IgD-negative memory B cell (primary cell): ENCODE measurements around the gene PLCD3. TPM values are rescaled to one million over a fixed set of nuclear protein-coding genes. Genes with fewer than 3 reads are reported as not detected.

Experiments used
- H3K27ac Mint-ChIP-seq, 3 donors: one replicate each; pipeline ENCODE4 v1.8.0; 2020 to 2022; ENCODE audit warnings: mild to moderate bottlenecking in 3 of 3, mixed read lengths in 3 of 3, moderate library complexity in 1 of 3
- H3K27me3 Mint-ChIP-seq: one replicate; pipeline ENCODE4 v1.8.0; 2021; ENCODE audit warnings: mixed read lengths
- H3K36me3 Mint-ChIP-seq: one replicate; pipeline ENCODE4 v1.8.0; 2020; ENCODE audit warnings: mild to moderate bottlenecking, mixed read lengths
- H3K4me1 Mint-ChIP-seq, 3 donors: one replicate each; pipeline ENCODE4 v1.8.0; 2020 to 2022; ENCODE audit warnings: mixed read lengths in 3 of 3, mild to moderate bottlenecking in 1 of 3
- H3K4me3 Mint-ChIP-seq, 4 donors: one replicate each; pipeline ENCODE4 v1.8.0; 2020 to 2022; ENCODE audit warnings: mild to moderate bottlenecking in 4 of 4, mixed read lengths in 4 of 4, moderate library complexity in 3 of 4
- H3K9me3 Mint-ChIP-seq, 3 donors: one replicate each; pipeline ENCODE4 v1.8.0; 2020 to 2021; ENCODE audit warnings: mixed read lengths in 3 of 3, mild to moderate bottlenecking in 1 of 3
- polyA plus RNA-seq: library from polyadenylated mRNA; unstranded; fragments of 300-500 nt; fragmentation: Illumina TruSeq; gene quantifications from one replicate; pipeline ENCODE4 v1.2.3, GENCODE V29; 2021

PLCD3 gene
- polyA plus RNA-seq, 1 donor from 2014 or later: not detected

- Mint-ChIP-seq H3K4me3 (no peak overlapping the region), H3K27me3 (peaks cover 1% of the 10 kb centered on the region), H3K9me3 (no peaks in the 10 kb centered on the region), H3K4me1 (peaks cover 0 to 2% (median 0%) of the 10 kb centered on the region in 3 donors), H3K36me3 (no peaks in the 10 kb centered on the region), H3K27ac (no peak overlapping the region)
Observed at GRCh38 chr17:45120558-45120957, 11.8 kb downstream of the PLCD3 start.

GRCh38 chr17:45119964-45120363 lies 12.4 kb downstream of the PLCD3 start:
- no peaks in the 10 kb centered on the region for H3K9me3 Mint-ChIP-seq
- no peaks in the 10 kb centered on the region for H3K36me3 Mint-ChIP-seq
- H3K4me1 Mint-ChIP-seq: peaks cover 0 to 2% (median 0%) of the 10 kb centered on the region in 3 donors
- H3K27me3 Mint-ChIP-seq: peaks cover 1% of the 10 kb centered on the region
- H3K27ac Mint-ChIP-seq: no peak overlapping the region
- H3K4me3 Mint-ChIP-seq: no peak overlapping the region

GRCh38 chr17:45118691-45119090 lies 13.6 kb downstream of the PLCD3 start:
- Mint-ChIP-seq H3K9me3 (no peaks in the 10 kb centered on the region), H3K27me3 (peaks cover 1% of the 10 kb centered on the region), H3K4me3 (no peak overlapping the region), H3K4me1 (peaks cover 0 to 2% (median 0%) of the 10 kb centered on the region in 3 donors), H3K27ac (peak overlapping the region in 1 of 3 donors; percentile 31), H3K36me3 (no peaks in the 10 kb centered on the region)

GRCh38 chr17:45117848-45118646 lies 14.3 kb downstream of the PLCD3 start:
- H3K9me3 Mint-ChIP-seq: no peaks in the 10 kb centered on the region
- H3K36me3 Mint-ChIP-seq: no peaks in the 10 kb centered on the region
- H3K4me1 Mint-ChIP-seq: no peaks in the 10 kb centered on the region
- no peak overlapping the region for H3K4me3 Mint-ChIP-seq
- H3K27me3 Mint-ChIP-seq: peaks cover 1% of the 10 kb centered on the region
- peak overlapping the region in 1 of 3 donors; percentile 31 for H3K27ac Mint-ChIP-seq

- Mint-ChIP-seq H3K4me3 (no peak overlapping the region), H3K9me3 (no peaks in the 10 kb centered on the region), H3K36me3 (no peaks in the 10 kb centered on the region), H3K27me3 (peaks cover 1% of the 10 kb centered on the region), H3K27ac (no peak overlapping the region), H3K4me1 (no peaks in the 10 kb centered on the region)
Observed at GRCh38 chr17:45117334-45117733, 15.0 kb downstream of the PLCD3 start.

- no peak overlapping the region for H3K4me3 Mint-ChIP-seq
- H3K27me3 Mint-ChIP-seq: peaks cover 1% of the 10 kb centered on the region
- no peaks in the 10 kb centered on the region for H3K36me3 Mint-ChIP-seq
- H3K27ac Mint-ChIP-seq: no peak overlapping the region
- H3K9me3 Mint-ChIP-seq: no peaks in the 10 kb centered on the region
- peaks cover 0 to 4% (median 1%) of the 10 kb centered on the region in 3 donors for H3K4me1 Mint-ChIP-seq
Observed at GRCh38 chr17:45116434-45117016, 15.8 kb downstream of the PLCD3 start.

- no peaks in the 10 kb centered on the region for H3K36me3 Mint-ChIP-seq
- no peak overlapping the region for H3K4me3 Mint-ChIP-seq
- no peak overlapping the region for H3K27ac Mint-ChIP-seq
- peaks cover 0 to 8% (median 2%) of the 10 kb centered on the region in 3 donors for H3K4me1 Mint-ChIP-seq
- no peaks in the 10 kb centered on the region for H3K9me3 Mint-ChIP-seq
- H3K27me3 Mint-ChIP-seq: no peaks in the 10 kb centered on the region
Observed at GRCh38 chr17:45115871-45116270, 16.4 kb downstream of the PLCD3 start.

DNA sequence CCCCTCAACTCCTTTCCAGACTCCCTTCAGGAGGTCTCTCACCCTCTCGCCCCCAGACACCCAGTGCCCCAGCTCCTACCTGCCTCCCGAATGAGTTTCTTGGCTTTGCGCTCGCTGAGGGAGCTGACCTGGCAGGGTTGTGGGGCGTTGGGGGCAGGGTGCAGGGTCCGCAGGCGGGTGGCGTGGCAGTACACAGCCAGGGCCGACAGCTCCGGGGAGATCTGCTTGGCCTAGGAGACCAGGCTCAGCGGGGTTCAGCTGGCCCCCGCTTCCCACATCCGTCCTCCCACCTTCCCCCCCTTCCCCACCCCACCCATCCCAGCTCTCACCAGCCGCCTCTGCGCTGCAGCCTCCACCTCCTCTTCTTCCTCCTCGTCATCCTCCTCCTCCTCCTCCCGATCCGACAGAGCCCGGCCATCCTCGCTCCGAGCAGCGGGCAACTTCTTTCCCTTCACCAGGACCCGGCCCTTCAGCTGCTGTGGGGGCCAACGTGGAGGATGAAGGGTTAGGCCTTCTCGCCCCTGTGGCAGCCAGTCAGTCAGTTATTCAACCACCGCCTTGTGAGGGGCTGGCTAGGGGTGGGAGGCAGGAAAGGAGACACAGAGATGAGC lies 17.2 kb downstream of the PLCD3 start:
- H3K36me3 Mint-ChIP-seq: no peaks in the 10 kb centered on the region
- no peaks in the 10 kb centered on the region for H3K9me3 Mint-ChIP-seq
- H3K4me3 Mint-ChIP-seq: peak overlapping the region in 1 of 4 donors; percentile 68
- no peak overlapping the region for H3K27ac Mint-ChIP-seq
- H3K27me3 Mint-ChIP-seq: no peaks in the 10 kb centered on the region
- peaks cover 0 to 8% (median 2%) of the 10 kb centered on the region in 3 donors for H3K4me1 Mint-ChIP-seq

- peak overlapping the region in 1 of 4 donors; percentile 68 for H3K4me3 Mint-ChIP-seq
- no peaks in the 10 kb centered on the region for H3K36me3 Mint-ChIP-seq
- no peaks in the 10 kb centered on the region for H3K9me3 Mint-ChIP-seq
- peaks cover 0 to 8% (median 2%) of the 10 kb centered on the region in 3 donors for H3K4me1 Mint-ChIP-seq
- no peaks in the 10 kb centered on the region for H3K27me3 Mint-ChIP-seq
- no peak overlapping the region for H3K27ac Mint-ChIP-seq
Observed at GRCh38 chr17:45114117-45114932, 18.0 kb downstream of the PLCD3 start.

DNA sequence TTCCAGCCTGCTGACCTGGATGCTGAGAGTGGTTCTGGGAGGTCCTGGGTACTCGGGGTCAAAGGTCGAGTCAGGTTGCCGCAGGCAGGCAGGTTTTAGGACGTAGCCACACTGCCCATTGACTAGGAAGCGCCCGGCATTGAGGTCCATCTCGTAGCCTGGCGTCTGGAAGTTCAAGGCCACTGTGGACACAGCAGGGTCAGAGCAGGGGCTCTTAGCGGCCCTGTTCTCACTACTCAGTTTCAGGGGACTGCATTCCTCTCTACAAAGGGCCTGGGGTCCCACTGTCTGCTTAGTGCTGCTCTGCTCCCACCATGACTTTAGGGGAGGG lies 18.9 kb downstream of the PLCD3 start:
- no peak overlapping the region for H3K4me3 Mint-ChIP-seq
- H3K36me3 Mint-ChIP-seq: no peaks in the 10 kb centered on the region
- no peaks in the 10 kb centered on the region for H3K27me3 Mint-ChIP-seq
- H3K27ac Mint-ChIP-seq: no peak overlapping the region
- H3K4me1 Mint-ChIP-seq: peaks cover 0 to 8% (median 2%) of the 10 kb centered on the region in 3 donors
- no peaks in the 10 kb centered on the region for H3K9me3 Mint-ChIP-seq

DNA sequence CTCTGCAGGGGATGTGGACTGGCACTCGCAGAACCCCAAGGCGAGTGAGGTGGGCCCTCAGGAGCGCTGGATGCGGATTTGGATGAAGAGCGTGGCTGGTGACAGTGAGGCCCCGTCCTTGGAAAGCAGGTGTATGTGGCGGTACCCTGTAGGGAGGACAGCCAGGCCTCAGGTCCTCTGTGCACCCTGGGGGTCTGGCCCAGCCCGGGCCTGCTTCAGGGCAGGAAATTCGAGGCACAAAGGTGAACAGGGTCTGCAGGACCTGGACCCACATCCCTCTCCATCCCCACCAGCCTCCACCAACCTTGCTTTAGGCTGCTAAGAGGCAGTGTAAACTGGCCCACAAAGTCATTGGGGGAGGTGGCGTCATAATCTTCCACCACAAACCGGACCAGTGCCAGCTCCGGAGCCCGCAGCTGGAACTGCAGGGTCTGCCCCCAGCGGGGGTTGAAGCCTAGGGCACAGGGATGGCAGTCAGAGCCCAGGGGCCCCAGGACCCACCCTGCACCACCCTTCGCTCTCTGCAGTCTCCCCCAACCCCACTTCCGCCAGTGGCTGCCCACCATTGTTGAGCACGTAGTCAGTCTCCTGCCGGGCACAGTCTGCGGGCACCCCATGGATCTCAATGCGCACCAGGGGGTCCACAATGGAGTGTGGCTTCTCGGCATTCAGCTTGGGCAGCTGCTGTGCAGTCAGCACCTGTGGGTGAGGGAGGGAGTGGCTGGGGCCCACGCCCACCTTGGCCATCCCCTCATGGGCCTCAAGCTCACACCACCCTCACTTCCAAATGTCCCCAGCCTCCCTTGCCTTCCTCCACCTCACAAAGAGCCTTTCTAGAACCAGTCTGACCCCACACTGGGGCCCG lies 19.5 kb downstream of the PLCD3 start:
- no peaks in the 10 kb centered on the region for H3K27me3 Mint-ChIP-seq
- H3K4me1 Mint-ChIP-seq: peaks cover 0 to 8% (median 2%) of the 10 kb centered on the region in 3 donors
- no peaks in the 10 kb centered on the region for H3K36me3 Mint-ChIP-seq
- H3K9me3 Mint-ChIP-seq: no peaks in the 10 kb centered on the region
- no peak overlapping the region for H3K4me3 Mint-ChIP-seq
- H3K27ac Mint-ChIP-seq: no peak overlapping the region

GRCh38 chr17:45111850-45112249 lies 20.5 kb downstream of the PLCD3 start:
- Mint-ChIP-seq H3K27me3 (no peaks in the 10 kb centered on the region), H3K36me3 (no peaks in the 10 kb centered on the region), H3K4me3 (no peak overlapping the region), H3K27ac (no peak overlapping the region), H3K9me3 (no peaks in the 10 kb centered on the region), H3K4me1 (peaks cover 0 to 8% (median 2%) of the 10 kb centered on the region in 3 donors)

DNA sequence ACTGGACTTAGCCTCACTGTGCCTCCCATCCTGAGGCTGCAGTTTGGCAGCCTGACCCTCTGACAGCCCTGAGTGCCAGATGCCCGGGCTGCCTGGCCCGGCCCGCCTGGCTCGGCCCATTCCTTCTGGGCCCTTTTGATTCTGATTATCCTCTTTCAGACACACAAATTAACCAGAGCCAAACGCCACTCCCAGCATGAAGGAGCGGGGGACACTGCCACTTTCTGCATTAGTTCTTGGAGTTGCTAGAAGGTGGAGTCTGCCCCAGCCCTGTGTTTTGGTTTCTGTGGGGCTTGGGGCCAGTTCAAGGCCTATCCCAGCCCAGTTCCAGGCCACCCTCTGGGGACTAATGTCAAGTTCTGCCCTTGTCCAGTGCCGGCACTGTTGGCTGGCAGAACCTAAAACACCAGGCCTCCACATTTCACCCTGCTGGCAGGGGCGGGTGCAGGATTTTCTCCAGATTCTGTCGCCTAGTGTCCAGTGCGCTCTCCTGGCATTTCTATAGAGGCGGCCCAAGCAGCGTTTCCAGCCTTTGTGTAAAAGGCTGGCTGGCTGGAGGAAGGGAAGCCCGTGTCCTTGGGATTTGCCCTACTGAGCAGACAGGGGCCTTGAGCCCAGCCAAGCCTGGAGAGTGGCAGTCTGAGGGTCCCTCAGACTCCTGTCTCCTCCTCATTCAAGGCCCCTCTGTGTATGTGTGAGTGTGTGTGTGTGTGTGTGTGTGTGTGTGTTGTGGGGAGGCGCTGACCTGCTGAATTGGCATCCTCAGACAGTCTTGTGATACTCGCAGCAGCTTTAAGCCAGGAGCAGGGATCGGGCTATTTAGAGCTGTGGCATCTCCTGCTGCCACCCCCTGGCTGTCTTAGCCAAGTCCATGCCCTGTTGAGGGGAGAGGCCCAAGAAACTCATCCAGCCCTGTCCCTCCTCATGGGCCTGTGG lies 21.4 kb downstream of the PLCD3 start:
- Mint-ChIP-seq H3K27ac (no peak overlapping the region), H3K4me3 (no peak overlapping the region), H3K9me3 (no peaks in the 10 kb centered on the region), H3K4me1 (peaks cover 0 to 8% (median 2%) of the 10 kb centered on the region in 3 donors), H3K36me3 (no peaks in the 10 kb centered on the region), H3K27me3 (no peaks in the 10 kb centered on the region)
